Progenitor cell of endocrine pancreas (in vitro differentiated cells): ENCODE measurements around the gene VANGL2. TPM values are rescaled to one million over a fixed set of nuclear protein-coding genes. Genes with fewer than 3 reads are reported as not detected.

ENCODE experiments used
- DNase-seq: peaks from one replicate; pipeline ENCODE4 v3.0.0; 2021; ENCODE audit warnings: low spot score; ENCODE audit not compliant: unreplicated experiment
- H3K27ac Mint-ChIP-seq: 2 replicates; pipeline ENCODE4 v1.8.0; 2021; ENCODE audit warnings: mild to moderate bottlenecking, moderate library complexity, mixed read lengths
- H3K27me3 Mint-ChIP-seq: 2 replicates; pipeline ENCODE4 v1.8.0; 2021; ENCODE audit warnings: mixed read lengths
- H3K36me3 Mint-ChIP-seq: 2 replicates; pipeline ENCODE4 v1.8.0; 2022; ENCODE audit warnings: mixed read lengths; ENCODE audit not compliant: insufficient read depth
- H3K4me1 Mint-ChIP-seq: 2 replicates; pipeline ENCODE4 v1.8.0; 2021; ENCODE audit warnings: low read depth, mixed read lengths
- H3K4me3 Mint-ChIP-seq: 2 replicates; pipeline ENCODE4 v1.8.0; 2021; ENCODE audit warnings: low read depth, mild to moderate bottlenecking, moderate library complexity, mixed read lengths
- H3K9me3 Mint-ChIP-seq: 2 replicates; pipeline ENCODE4 v1.8.0; 2021; ENCODE audit warnings: low read depth, mixed read lengths
- CTCF ChIP-seq: fragments of 200-600 bp; sonication (generic); IDR thresholded peaks from one replicate; pipeline ENCODE4 v1.5.0; 2021; ENCODE audit warnings: antibody characterized with exemption, mild to moderate bottlenecking; ENCODE audit not compliant: unreplicated experiment
- total RNA-seq: library from RNA; stranded (reverse); gene quantifications from 2 replicates; pipeline ENCODE4 v1.2.1, GENCODE V29; 2021

Gene VANGL2
- total RNA-seq, 1 donor from 2014 or later: 80.4 TPM

GRCh38 chr1:160449494-160449893 lies 49.1 kb downstream of the VANGL2 start:
- Mint-ChIP-seq H3K4me1 (peaks cover 10% of the 10 kb centered on the region), H3K9me3 (no peaks in the 10 kb centered on the region), H3K4me3 (no peak overlapping the region), H3K27me3 (no peaks in the 10 kb centered on the region), H3K36me3 (no peaks in the 10 kb centered on the region), H3K27ac (no peak overlapping the region)
- no peak for TF ChIP-seq CTCF
- DNase-seq: no peak

- no peak overlapping the region for H3K4me3 Mint-ChIP-seq
- no peak for DNase-seq
- H3K27me3 Mint-ChIP-seq: no peaks in the 10 kb centered on the region
- H3K4me1 Mint-ChIP-seq: peaks cover 10% of the 10 kb centered on the region
- no peak for TF ChIP-seq CTCF
- H3K36me3 Mint-ChIP-seq: no peaks in the 10 kb centered on the region
- H3K9me3 Mint-ChIP-seq: no peaks in the 10 kb centered on the region
- no peak overlapping the region for H3K27ac Mint-ChIP-seq
Measured at GRCh38 chr1:160451119-160451858, 50.9 kb downstream of the VANGL2 start.

GRCh38 chr1:160451859-160452232 lies 51.5 kb downstream of the VANGL2 start:
- no peaks in the 10 kb centered on the region for H3K36me3 Mint-ChIP-seq
- H3K9me3 Mint-ChIP-seq: no peaks in the 10 kb centered on the region
- no peak overlapping the region for H3K27ac Mint-ChIP-seq
- no peak overlapping the region for H3K4me3 Mint-ChIP-seq
- no peak for DNase-seq
- H3K27me3 Mint-ChIP-seq: no peaks in the 10 kb centered on the region
- no peak for TF ChIP-seq CTCF
- peaks cover 10% of the 10 kb centered on the region for H3K4me1 Mint-ChIP-seq

- Mint-ChIP-seq H3K4me1 (peaks cover 6% of the 10 kb centered on the region), H3K4me3 (no peak overlapping the region), H3K9me3 (no peaks in the 10 kb centered on the region), H3K36me3 (no peaks in the 10 kb centered on the region), H3K27me3 (no peaks in the 10 kb centered on the region), H3K27ac (no peak overlapping the region)
- TF ChIP-seq CTCF: no peak
- no peak for DNase-seq
Measured at GRCh38 chr1:160453443-160453842, 53.1 kb downstream of the VANGL2 start.

GRCh38 chr1:160454371-160455152 lies 54.2 kb downstream of the VANGL2 start:
- H3K27me3 Mint-ChIP-seq: no peaks in the 10 kb centered on the region
- no peak overlapping the region for H3K27ac Mint-ChIP-seq
- TF ChIP-seq CTCF: no peak
- no peaks in the 10 kb centered on the region for H3K9me3 Mint-ChIP-seq
- H3K4me1 Mint-ChIP-seq: peaks cover 6% of the 10 kb centered on the region
- no peaks in the 10 kb centered on the region for H3K36me3 Mint-ChIP-seq
- H3K4me3 Mint-ChIP-seq: no peak overlapping the region
- DNase-seq: no peak
